GM21447 (cell line): ENCODE data around the gene ZNF678.

Source experiments
- ATAC-seq: cut with Tn5 transposase; IDR thresholded peaks from one replicate; pipeline ENCODE4 v1.9.1; 2021; ENCODE audit not compliant: unreplicated experiment

Gene ZNF678

DNA sequence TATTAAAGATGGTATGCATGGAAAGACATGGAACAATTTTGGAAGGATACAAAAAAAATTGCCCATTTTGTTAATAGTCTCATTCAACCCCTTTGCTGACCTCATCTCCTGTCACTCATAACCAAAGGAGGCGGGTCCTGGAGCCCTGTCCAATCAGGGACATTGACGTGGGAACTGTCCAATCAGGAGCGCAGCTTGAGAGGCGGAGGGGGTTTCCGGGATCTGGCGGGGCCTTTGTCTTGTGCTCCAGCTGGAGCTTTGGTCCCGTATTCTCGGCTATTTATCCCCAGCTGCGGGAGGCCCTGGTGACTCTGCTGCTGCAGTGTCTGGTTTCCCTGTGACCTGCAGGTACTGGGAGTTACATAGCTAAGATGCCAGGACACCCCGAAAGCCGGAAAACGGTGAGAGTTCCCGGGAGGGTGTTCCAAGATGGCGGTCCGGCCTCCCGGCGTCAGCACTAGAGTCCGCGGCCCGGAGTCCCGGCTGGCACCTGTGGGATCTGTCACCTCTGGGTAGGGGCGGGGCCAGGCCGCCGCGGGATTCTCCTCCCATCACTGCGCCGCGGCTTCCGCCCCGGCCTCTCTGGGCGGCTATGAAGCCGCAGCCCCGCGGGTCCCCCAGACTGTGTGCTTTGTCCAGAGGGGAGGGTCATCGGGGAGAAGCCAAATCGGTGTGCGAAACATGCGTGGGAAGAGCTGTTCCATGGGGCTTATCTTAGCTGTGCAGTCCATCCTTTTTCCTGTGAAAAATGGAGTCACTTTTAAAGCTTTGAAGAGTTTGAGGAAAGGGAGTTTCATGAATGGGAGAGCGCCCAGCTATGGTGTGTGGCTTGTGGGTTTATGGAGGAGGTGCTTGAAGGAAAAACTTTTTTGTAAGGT lies at the start of gene ZNF678:
ZNF678 (plus strand) TSS at position 233 of the 878 bp plus-strand sequence. CDS start 87,436 bp downstream, outside the sequence.
- peak; percentile 95 for ATAC-seq

DNA sequence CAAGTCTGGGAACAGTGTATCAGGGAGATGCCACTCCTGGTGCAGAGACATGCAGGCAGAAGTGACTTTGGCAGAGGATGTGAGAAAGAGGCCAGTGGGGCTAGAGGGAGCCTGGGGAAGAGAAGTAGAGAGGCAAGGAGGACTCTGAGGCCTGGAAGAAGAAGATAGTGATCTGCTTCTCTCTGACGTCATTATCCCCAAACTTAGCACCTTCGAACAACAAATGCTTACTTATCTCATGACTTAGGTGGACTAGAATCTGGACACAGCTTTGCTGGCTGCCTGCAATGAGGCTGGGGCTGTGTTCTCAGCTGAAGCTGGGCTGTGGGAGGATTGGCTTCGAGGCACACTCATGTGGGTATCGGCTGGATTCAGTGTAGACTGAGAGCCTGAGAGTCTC lies 44.5 kb upstream of the ZNF678 start:
- ATAC-seq: no peak

DNA sequence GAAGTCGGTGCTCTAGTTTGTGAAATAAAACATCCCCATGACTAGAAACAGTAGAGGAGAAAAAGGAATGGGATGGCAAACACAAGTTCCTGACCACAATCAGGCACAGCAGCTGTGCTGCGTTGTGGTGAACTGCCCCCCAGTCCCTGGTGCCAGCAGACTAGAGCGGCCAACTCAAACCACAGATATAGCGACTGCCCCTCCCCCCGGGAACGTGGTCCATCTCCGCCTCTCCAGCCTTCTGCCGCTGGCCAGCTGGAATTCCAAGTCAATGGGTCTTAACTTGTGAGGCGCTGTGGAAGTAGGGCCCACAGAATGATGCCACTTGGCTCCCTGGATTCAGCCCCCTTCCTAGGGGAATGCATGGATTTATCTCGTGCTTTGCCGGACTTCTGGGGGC lies 41.6 kb upstream of the ZNF678 start:
- ATAC-seq: no peak

DNA sequence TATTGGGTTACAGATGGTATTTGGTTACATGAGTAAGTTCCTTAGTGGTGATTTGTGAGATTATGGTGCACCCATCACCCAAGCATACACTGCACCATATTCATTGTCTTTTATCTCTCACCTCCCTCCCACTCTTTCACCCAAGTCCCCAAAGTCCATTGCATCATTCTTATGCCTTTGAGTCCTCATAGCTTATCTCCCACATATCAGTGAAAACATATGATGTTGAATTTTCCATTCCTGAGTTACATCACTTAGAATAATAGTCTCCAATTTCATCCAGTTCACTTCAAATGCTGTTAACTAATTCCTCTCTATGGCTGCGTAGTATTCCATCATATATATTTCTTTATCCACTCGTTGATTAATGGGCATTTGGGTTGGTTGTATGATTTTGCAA lies 36.8 kb upstream of the ZNF678 start:
- no peak for ATAC-seq

DNA sequence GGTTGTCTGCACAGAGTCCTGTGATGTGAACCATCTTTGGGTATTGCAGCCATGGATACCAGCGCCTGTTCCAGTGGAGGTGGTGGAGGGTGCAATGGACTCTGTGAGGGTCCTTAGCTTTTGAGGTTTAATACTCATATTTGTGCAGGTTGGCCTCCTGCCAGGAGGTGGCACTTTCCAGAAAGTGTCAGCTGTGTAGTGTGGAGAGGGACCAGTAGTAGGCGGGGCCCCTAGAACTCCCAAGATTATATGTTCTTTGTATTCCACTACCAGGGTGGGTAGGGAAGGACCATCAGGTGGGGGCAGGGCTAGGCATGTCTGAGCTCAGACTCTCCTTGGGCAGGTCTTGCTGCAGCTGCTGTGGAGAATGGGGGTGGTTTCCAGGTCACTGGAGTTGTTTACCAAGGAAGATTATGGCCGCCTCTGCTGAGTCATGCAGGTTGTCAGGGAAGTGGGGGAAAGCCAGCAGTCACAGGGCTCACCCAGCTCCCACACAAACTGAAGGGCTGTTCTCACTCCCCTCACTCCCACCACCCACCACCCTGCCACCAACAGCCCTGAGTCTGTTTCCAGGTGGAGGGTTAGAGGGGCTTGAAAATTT lies 31.2 kb upstream of the ZNF678 start:
- no peak for ATAC-seq

DNA sequence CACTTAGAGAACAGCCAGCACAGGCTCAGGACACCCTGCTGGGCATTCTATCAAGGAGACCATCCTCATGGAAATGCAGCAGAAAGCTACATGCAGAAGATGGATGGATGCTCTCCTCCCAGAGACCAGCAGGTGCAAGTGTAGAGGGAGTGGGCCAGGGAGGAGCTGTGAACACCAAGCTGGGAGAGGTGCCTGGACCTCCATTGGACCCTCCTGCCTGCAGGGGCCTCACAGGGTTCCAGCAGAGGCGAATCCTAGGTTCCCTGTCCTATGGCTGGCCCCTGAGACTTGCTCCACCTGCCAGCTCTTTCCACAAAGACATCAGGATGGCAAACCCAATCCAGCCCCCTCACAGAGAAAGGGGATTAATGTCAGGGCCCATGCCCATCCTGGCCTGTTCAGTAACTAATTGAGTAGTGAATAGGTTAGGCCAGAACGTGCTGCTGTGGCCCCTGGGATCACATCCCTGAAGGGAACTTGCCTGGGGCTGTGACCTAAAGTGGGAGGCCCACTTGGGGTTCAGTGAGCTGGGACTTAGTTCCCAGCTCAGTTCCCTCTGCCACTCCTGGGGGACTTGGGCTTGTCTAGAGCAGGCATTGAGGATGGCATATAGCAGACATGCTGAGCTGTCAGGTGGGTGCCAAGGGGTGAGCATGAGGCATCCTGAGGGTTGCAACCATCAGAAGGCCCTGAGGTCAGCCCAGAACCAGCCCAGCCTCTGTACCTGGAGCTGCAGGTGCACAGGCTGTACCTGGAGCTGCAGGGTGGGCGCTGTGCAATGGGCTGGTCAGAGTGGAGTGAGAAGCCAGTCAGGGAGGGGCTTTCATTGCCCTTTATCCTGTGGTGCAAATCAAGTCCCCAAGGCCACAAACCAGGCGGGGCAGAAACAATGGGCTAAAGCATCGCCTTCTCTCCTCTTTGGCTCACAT lies 22.9 kb upstream of the ZNF678 start:
- ATAC-seq: no peak

DNA sequence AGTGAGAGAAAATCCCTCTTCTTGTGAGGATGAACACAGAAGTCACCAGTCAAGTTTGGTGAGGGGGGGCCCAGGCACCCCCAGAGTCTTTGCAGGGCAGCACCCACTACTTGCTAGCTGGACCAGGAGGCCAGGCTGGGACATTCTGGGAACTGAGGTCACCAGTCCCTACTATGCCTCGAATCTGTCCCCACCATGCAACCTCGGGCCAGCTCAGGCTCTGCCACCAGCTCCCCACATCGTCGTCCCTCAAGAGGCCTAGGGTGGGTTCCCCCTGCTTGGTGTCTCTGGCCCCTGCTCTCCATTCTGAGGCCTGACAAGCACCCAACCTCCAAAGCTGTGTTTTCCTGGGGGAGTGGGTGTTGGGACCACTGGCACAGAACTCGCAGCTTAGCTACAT lies 22.2 kb upstream of the ZNF678 start:
- ATAC-seq: no peak

DNA sequence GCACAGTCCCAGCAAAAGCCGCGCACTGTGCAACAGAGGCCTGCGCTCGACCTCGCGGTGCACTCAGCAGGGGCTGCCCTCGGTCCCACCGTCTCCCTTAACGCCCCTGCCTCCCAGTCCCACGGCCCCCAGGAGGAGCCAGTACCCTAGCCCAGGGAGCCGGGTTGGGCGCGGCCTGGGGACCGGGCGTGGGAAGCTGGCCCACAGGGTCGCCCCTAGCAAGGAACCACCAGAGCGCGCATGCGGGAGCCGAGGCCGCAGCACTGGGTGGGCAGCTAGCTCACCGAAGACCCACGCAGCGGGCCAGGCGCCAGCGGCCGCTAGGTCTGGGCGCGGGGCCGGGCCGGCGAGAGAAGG lies 21.6 kb upstream of the ZNF678 start:
- ATAC-seq: peak; percentile 10

DNA sequence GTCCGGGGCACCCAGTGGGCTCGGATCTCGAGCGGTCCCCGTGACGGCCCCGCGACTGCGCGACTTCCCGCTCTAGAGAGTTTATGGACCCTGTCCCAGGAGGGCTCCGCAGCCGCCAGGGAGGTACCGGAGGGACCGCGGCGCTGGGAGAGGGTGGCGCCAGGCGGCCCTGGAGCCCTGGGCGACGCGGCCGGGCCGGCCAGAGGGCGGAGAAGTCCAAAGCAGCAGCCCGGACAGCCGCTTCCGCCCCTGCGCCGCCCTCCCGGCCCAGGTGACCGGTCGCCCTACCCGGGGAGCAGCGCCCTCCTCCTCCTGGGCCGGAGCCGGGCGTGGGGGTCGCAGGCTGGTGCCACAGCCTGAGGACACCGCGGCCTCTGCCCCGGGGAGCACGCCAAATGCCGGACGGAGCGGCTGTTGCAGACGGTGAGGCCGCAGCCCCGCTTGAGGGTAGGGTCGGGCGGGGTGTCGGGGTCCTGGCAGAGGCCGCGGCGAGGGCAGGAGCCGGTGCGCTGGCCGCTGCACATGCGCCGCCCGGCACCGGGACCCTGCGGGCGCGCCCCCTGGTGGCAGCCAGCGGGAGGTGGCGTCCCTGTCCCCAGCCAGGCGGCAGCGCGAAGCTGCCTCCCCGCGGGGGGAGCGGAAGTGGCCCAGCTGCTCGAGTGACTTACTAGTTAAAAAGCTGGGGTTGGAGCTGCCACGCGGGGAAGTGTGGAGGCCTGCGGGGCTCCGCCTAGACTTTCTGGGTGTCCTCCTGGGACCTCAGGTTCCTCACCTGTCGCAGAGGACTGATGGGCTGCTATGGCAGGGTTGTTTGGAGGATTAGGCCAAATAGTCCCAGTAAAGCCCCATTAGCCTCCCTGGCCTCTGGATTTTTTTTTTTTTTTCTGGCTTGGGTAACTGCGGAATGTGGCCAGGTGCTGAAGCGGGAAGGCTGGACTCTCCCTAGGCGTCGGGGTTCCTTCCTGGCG lies 20.9 kb upstream of the ZNF678 start:
- ATAC-seq: peak; percentile 98

DNA sequence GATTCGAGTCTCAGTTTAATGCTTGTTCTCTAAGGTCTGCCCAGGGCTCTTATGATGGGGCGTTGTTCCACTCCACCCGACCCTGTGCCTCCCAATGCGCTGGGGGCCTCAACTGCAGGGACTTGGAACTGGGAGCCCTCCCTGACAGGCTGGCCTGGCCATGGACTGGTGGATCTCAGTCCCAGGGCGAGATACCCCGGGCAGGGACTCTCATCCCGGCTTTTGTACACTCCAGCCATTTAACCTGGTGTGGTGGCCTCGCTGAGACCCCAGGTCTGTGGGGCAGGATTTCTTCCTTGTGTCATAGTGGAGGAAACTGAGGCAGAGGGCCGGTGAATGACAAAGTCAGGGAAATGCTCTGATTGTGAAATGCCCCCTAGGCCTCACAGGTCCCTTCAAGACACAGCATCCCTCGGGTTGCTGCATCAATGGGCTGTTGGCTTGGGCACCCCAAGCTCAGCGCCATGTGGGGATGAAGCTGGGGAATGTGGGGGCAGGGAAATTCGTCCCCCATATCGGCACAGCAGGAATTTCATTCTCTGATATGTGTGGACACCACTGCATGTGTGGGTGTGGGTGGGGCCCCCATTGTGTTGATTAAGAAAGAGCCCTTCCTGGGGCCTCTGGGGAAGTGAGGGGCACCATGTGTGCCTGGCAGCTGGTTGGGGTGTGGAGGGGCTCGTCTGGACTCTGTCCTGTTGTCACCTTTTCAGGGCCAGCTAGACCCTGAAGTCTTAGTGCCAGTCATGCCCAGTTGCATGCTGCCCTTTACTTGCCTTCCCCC lies 19.9 kb upstream of the ZNF678 start:
- no peak for ATAC-seq

DNA sequence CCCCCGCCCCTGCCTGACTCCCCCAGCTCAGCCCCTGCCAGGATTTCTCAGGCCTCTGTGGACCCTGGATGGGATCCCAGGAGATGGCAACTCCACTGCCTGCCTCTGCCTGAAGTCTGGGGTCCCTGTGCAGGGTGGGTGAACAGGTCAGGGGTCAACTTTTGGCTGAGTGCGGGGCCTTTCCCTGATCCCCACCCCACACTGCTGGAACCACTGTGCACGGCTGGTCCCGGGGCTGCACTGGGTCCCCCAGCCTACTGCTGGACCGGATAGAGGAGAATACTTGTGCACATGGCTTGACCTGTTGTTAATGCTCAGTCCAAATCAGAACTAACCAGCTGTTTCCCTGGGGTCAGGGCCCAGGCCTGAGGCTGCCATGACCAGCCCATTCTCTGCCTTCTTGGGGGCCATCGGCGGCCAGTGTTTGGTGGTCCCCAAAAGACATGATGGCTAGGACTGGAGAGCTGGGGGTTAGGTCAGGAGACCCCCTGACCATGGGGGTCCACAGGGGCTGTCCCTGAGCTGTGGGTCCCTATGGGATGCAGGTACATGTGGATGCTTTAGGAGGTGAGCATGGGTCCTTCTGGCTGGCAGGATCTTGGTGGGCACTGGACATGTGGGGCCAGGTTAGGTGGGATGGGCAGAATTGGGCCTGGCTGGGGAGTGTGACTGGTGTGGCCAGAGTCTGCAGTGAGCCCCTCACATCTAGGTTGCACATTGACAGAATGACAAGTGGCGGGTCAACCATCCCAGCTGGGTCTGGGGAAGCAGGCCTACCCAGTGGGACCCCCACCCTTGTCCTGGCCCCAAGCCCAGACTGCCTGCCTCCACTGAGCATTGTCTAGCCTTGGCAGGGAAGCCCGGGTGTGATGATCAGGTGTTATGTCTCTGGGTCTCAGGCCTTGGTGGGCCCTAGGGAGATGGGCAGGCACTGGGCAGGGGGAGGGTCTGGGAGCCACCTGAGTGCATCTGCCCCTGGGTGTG lies 19.0 kb upstream of the ZNF678 start:
- ATAC-seq: no peak

DNA sequence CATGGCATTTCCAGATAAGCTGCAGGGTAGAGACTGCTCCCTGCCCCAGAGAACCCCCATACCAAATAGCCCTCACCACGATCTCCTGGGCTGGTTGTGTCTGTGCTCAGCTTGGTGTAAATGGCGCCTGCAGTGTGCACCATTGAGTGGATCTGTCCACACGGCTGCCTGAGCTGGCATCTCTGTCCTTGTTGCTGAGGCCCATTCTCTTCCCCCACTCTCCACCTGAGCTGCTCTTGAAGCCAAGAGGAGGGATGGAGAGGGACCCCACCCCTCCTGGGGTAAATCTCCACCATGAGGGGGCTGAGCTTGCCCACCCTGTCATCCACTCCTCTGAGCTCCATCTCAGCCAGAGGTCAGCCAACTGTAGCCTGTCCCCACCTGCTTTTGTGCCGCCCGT lies 18.0 kb upstream of the ZNF678 start:
- ATAC-seq: no peak

DNA sequence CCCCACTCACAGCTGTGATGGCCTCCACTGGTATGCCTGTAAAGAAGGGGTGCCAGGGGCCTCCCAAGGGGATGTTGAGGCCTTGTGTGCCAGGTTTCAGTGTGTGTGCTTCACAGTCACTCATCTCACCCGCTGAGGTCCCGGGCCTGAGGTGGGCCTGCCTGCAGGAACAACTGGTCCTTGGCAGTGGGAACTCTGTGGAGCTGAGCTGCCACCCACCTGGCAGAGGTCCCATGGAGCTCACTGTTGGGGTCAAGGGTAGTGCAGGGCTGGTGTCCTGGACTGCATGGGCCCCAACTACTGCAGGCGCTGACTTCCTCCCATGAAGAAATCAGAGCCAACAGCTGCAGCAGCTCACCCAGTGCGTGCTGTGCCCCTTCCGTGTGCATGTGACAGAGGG lies 17.3 kb upstream of the ZNF678 start:
- no peak for ATAC-seq

DNA sequence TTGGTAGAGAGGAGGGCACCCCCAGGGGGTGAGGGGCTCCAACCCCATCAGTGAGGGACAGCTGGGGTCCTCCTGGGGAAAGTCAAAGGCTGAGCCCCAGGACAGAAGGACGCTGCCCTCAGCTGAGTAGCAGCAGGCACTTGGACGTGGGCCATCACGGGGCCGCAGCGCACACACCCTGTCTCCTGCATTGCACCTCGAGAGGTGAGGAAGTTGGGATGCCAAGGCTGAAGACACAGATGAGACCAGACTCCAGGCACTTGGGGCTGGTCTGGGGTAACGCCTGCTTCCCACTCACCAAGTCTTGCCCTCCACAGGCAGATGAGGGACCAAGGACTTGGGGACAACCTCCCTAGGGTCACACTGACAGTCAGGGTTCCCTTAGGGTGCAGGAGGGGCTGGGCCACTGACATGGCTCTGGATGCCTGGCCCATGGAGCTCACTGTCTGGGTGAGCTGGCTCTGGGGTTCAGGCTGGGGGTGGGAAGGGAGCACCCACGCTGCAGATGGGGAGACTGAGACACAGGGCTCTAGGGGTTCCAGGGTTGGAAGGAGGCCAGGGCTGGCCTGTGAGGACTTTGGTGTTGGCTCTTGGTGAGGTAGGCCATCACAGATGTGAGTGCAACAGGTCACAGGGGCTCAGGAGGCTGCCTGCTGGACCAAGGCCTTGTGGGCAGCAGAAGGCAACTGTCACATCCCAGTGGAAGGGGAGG lies 16.6 kb upstream of the ZNF678 start:
- ATAC-seq: no peak

DNA sequence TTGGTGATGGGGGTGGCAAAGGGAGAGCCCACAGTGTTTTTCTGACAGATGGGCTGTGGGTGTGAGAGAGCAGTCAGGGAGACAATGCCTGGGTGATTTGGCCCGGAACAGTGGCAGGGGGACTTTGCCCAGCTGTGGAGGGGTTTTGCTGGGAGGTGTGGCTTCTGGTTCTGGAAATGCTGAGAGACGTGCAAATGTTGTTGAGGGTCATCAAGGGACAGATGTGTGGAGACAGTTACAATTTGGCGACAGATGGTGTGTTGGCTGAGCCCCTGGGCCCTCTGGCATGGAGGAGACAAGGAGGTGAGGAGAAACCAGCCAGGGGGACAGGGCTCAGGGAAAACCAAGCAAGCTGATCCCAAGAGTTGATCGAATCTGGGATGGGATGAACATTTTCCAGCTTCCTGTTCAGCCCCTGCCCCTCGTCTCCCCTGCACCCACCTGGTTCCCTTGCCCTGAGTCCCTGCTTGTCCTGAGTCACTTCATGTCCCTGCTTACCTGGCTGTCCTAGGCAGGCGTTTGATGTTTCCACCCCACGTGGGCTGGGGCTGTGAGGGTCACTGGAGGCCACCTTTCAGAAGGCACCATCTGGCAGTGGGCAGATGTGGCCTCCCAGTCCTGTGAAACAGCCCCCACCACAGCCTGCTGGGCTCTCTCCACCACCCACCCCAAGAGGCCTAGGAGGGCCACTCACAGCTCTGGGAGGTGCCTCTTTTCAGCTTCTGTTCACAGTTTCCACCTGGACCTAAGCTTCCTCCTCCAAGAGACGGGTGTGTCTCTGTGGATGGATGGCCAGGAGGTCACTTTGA lies 15.8 kb upstream of the ZNF678 start:
- no peak for ATAC-seq

DNA sequence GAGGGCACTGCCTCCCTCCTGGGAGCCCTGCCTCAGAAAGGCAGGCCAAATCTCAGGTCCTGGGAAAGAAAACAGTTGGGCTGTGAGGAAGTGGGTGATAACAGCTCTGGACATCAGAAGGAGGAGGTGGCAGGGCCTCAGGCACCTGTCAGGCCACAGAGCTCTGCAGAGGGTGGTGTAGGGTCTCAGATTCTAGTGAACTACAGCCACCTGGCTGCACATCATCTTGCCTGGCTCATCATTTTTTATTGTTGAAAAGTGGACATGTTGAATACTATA lies 15.3 kb upstream of the ZNF678 start:
- ATAC-seq: no peak

DNA sequence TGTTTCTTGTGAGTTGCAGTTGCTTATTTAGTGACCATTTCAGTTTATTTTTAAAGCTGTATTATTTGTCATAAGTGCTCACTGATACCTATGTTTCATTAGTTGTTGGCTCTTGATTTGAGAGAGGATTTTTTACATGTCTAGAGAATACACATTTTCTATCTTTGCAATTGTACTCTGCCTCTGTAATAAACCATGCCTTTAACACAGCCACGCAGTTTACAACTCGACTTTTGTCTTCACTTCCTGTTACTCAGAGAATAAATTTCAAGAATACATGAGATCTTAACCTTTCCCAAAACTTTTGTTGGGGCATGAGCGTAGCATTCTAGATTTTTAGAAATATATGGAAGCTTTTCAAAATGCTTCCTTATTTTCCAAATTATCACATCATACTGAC lies 14.9 kb upstream of the ZNF678 start:
- no peak for ATAC-seq
